Activated B cell treated with CpG ODN at 0.5 μM for 24 hours (primary cell): ENCODE measurements around the gene ZEB1. TPM values are rescaled to one million over a fixed set of nuclear protein-coding genes. Genes with fewer than 3 reads are reported as not detected.

Experiments
- ATAC-seq: fragments of 200-7000 bp; cut with Tn5 transposase; one replicate; pipeline ENCODE4 v1.10.0; 2021; ENCODE audit warnings: low read depth, mild to moderate bottlenecking, moderate library complexity
- CTCF ChIA-PET: fragments of 350-600 bp; sonication (Branson Sonifier 250); formaldehyde crosslinking; loops from one replicate; lab custom pipeline; 2021; ENCODE audit warnings: antibody characterized with exemption; lab: Charles Lee
- POLR2A ChIA-PET: fragments of 350-600 bp; sonication (Branson Sonifier 250); formaldehyde crosslinking; loops from one replicate; lab custom pipeline; 2021; ENCODE audit warnings: antibody characterized with exemption; lab: Charles Lee
- DNase-seq: peaks from one replicate; pipeline ENCODE4 v3.0.0; 2022
- H3K27ac Mint-ChIP-seq: one replicate; pipeline ENCODE4 v1.8.0; 2020; ENCODE audit warnings: mixed read lengths
- H3K27me3 Mint-ChIP-seq: one replicate; pipeline ENCODE4 v1.8.0; 2021; ENCODE audit warnings: mixed read lengths
- H3K36me3 Mint-ChIP-seq: one replicate; pipeline ENCODE4 v1.8.0; 2021; ENCODE audit warnings: low read depth, mixed read lengths
- H3K4me1 Mint-ChIP-seq: one replicate; pipeline ENCODE4 v1.8.0; 2021; ENCODE audit warnings: mixed read lengths
- H3K4me3 Mint-ChIP-seq: one replicate; pipeline ENCODE4 v1.8.0; 2020; ENCODE audit warnings: mild to moderate bottlenecking, mixed read lengths
- H3K9me3 Mint-ChIP-seq: one replicate; pipeline ENCODE4 v1.8.0; 2020; ENCODE audit warnings: mixed read lengths
- intact Hi-C: fragments of 100-400 bp; cut with micrococcal nuclease; formaldehyde crosslinking; loops from one replicate; pipeline ENCODE4 v1.15.1; 2024
- total RNA-seq: library from RNA; stranded (reverse); gene quantifications from 2 replicates; pipeline ENCODE4 v1.2.3, GENCODE V29; 2022
- TF ChIP-seq, protein P1 (sequence below): fragments of 200-600 bp; IDR thresholded peaks from one replicate; pipeline ENCODE4 v1.8.0; 2022; ENCODE audit warnings: antibody characterized with exemption, mild to moderate bottlenecking

Gene ZEB1
- total RNA-seq, 1 donor from 2014 or later = 43.0 TPM

DNA sequence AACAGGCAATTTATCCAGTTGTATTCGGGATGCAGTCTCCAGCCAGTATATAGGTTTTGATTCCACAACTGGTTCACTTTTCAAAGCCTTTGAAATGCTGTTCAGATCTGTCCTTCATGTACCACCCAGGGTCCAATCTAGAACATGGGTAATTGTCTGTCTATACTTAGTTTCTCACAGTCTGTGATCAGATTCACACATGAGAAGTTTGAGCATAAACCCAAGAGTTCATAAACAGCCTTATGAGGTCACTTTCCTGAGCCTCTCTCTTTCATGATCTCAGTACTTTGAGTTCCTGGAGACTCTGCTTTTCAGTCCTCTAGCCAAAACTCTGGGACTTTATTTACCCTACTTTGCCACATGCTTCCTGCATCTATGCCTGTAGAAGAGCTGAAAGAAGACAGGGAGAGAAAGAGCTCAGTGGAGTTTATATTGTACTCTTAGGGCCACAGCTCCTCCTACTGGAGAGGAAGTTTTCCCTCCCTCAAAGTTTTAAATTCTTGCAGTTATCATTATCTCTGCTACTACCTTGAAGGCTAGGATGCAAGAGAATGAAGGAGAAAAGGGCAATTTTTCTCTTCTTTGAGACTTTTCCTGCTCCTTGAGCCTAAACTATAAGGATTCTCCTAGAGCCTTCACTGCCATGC is 172.0 kb downstream of the ZEB1 start:
- Mint-ChIP-seq H3K9me3 (peaks cover 18% of the 10 kb centered on the region), H3K27ac (no peak overlapping the region), H3K4me1 (no peaks in the 10 kb centered on the region), H3K36me3 (peaks cover 33% of the 10 kb centered on the region), H3K4me3 (no peak overlapping the region), H3K27me3 (no peaks in the 10 kb centered on the region)
- POLR2A ChIA-PET = interaction anchor here (1.0 kb wide), 2 partner anchors 459 to 707 kb away, joined by 3 to 7 read pairs; partner anchors contain the start of gene ZNF438
- ATAC-seq (peak; percentile 45), DNase-seq (no peak)
- CTCF ChIA-PET = interaction anchor here (1.0 to 1.3 kb wide), 4 partner anchors 279 to 851 kb away, joined by 3 to 34 read pairs (median 4); partner anchors contain the start of gene ZNF438
- TF ChIP-seq, protein P1, sequence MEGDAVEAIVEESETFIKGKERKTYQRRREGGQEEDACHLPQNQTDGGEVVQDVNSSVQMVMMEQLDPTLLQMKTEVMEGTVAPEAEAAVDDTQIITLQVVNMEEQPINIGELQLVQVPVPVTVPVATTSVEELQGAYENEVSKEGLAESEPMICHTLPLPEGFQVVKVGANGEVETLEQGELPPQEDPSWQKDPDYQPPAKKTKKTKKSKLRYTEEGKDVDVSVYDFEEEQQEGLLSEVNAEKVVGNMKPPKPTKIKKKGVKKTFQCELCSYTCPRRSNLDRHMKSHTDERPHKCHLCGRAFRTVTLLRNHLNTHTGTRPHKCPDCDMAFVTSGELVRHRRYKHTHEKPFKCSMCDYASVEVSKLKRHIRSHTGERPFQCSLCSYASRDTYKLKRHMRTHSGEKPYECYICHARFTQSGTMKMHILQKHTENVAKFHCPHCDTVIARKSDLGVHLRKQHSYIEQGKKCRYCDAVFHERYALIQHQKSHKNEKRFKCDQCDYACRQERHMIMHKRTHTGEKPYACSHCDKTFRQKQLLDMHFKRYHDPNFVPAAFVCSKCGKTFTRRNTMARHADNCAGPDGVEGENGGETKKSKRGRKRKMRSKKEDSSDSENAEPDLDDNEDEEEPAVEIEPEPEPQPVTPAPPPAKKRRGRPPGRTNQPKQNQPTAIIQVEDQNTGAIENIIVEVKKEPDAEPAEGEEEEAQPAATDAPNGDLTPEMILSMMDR = no peak
- intact Hi-C loops = loop anchor here (1.0 to 10.0 kb wide), 7 partner anchors 166 to 804 kb away; no protein-coding TSS in a partner anchor

GRCh38 chr10:31507427-31507826 is 188.4 kb downstream of the ZEB1 start:
- POLR2A ChIA-PET = no interaction called here
- no peak for ATAC-seq
- H3K27ac Mint-ChIP-seq = no peak overlapping the region
- CTCF ChIA-PET = no interaction called here
- H3K4me3 Mint-ChIP-seq = no peak overlapping the region
- peaks cover 75% of the 10 kb centered on the region for H3K36me3 Mint-ChIP-seq
- no peaks in the 10 kb centered on the region for H3K4me1 Mint-ChIP-seq
- H3K9me3 Mint-ChIP-seq = peaks cover 40% of the 10 kb centered on the region
- intact Hi-C loops = no loop called here
- DNase-seq = no peak
- TF ChIP-seq, protein P1 = no peak
- no peaks in the 10 kb centered on the region for H3K27me3 Mint-ChIP-seq

DNA sequence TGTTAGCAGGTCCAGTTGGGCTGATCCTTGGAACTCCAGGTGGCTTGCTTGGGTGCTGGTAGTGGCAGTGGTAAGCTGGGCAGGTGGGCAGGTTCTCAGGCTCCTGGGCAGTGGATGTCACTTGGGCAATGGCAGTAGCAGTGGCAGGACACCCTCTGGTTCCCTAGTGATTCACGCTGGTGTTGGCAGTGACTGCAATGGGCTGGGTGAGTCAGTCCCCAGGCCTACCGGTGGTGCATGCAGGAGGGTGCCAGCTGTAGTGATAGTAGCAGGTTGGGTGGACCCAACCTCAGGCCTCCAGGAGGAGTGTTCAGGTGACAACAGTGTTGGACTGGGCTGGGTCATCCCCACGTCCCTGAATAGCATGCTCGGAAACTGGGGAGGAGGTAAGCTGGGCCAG is 189.2 kb downstream of the ZEB1 start:
- ChIA-PET POLR2A (no interaction called here), CTCF (no interaction called here)
- Mint-ChIP-seq H3K36me3 (peaks cover 70% of the 10 kb centered on the region), H3K4me1 (no peaks in the 10 kb centered on the region), H3K9me3 (peaks cover 40% of the 10 kb centered on the region), H3K27ac (no peak overlapping the region), H3K4me3 (no peak overlapping the region), H3K27me3 (no peaks in the 10 kb centered on the region)
- TF ChIP-seq, protein P1 = no peak
- DNase-seq = no peak
- intact Hi-C loops = no loop called here
- ATAC-seq = no peak

DNA sequence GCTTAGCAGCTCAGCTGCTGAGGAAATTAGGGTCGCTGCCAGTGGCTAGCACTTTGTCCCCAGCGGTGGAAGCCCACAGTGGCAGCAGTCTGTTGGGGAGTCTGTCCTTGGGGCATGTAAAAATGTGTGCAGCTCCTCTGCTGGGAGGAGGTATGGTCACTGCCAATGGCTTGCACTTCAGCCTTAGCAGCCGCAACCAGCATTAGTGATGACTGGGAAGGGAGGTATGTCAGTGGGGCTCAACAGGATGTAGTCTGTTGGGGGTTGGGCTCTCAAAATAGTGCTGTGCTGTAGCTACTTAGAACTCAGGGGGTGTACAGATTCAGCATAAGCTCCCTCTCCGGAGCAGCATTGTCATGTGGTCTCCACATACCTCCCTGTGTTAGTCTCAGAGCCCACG is 189.9 kb downstream of the ZEB1 start:
- TF ChIP-seq, protein P1 = no peak
- no peak for ATAC-seq
- ChIA-PET POLR2A (no interaction called here), CTCF (no interaction called here)
- no peak for DNase-seq
- Mint-ChIP-seq H3K9me3 (peaks cover 35% of the 10 kb centered on the region), H3K4me1 (no peaks in the 10 kb centered on the region), H3K27me3 (no peaks in the 10 kb centered on the region), H3K36me3 (peaks cover 64% of the 10 kb centered on the region), H3K27ac (no peak overlapping the region), H3K4me3 (no peak overlapping the region)
- intact Hi-C loops = no loop called here

GRCh38 chr10:31509989-31510388 is 191.0 kb downstream of the ZEB1 start:
- Mint-ChIP-seq H3K27ac (no peak overlapping the region), H3K36me3 (peaks cover 60% of the 10 kb centered on the region), H3K4me1 (no peaks in the 10 kb centered on the region), H3K4me3 (no peak overlapping the region), H3K27me3 (no peaks in the 10 kb centered on the region), H3K9me3 (peaks cover 26% of the 10 kb centered on the region)
- TF ChIP-seq, protein P1 = no peak
- ATAC-seq (no peak), DNase-seq (no peak)
- ChIA-PET POLR2A (no interaction called here), CTCF (no interaction called here)
- intact Hi-C loops = loop anchor here (10.0 kb wide), 1 partner anchor 255 kb away; no protein-coding TSS in a partner anchor
